Measurements from ENCODE around the gene NUTM2D.
"Not testable (repeated sequence)": the region's sequence is repeated elsewhere in the genome, so short reads cannot be mapped to it uniquely, and the experiment has no call there.

The NUTM2D gene

GRCh38 chr10:87383149-87383857 is 25.8 kb downstream of the NUTM2D start:
- DNase-seq: not testable (repeated sequence)

GRCh38 chr10:87384283-87384682 is 26.7 kb downstream of the NUTM2D start:
- not testable (repeated sequence) for DNase-seq

- DNase-seq: not testable (repeated sequence)
Measured at GRCh38 chr10:87385762-87386360, 28.3 kb downstream of the NUTM2D start.

- not testable (repeated sequence) for DNase-seq
Measured at GRCh38 chr10:87391360-87391759, 33.8 kb downstream of the NUTM2D start.

- DNase-seq: not testable (repeated sequence)
Measured at GRCh38 chr10:87396206-87396605, 38.7 kb downstream of the NUTM2D start.

GRCh38 chr10:87398436-87398835 is 40.9 kb downstream of the NUTM2D start:
- DNase-seq: not testable (repeated sequence)

GRCh38 chr10:87407516-87408467 is 50.2 kb downstream of the NUTM2D start:
- DNase-seq: not testable (repeated sequence)

- not testable (repeated sequence) for DNase-seq
Measured at GRCh38 chr10:87413921-87414320, 56.4 kb downstream of the NUTM2D start.

Data from DMS79 treated with DMSO at 0.1 percent for 48 hours (cell line).